ENCODE measurements around the gene AKIP1. TPM values are rescaled to one million over a fixed set of nuclear protein-coding genes. Genes with fewer than 3 reads are reported as not detected.

The AKIP1 gene
- total and polyA plus RNA-seq, 2 of the 8 experiments (the other 6 are each of a cell fraction or from before 2014, with no cell fraction given), result 17.8 to 29.6 TPM

- Histone ChIP-seq H3K4me1 (replicated peaks in 1 of 4; ENCODE audit: control insufficient read depth in 3 of 4, insufficient read depth in 4 of 4, low read length in 3 of 4) (no peaks in the 10 kb centered on the region), H4K20me1 (replicated peaks in 1 of 2; ENCODE audit: control insufficient read depth in 1 of 2, insufficient read depth in 2 of 2, low read length in 2 of 2) (no peaks in the 10 kb centered on the region), H3K27ac (ENCODE audit: low read depth, low read length) (no peak overlapping the region), H2BK5ac (ENCODE audit: low read depth, low read length) (no peak overlapping the region), H3K79me2 (ENCODE audit: control insufficient read depth in 1 of 2, insufficient read depth in 2 of 2, low read length in 2 of 2) (no peaks in the 10 kb centered on the region), H3K9me3 (ENCODE audit: insufficient read depth in 2 of 2, low read depth in 1 of 2, low read length in 1 of 2) (peaks cover 0 to 3% of the 10 kb centered on the region in 2 experiments; a peak in 1 of 4 replicates), H3K4ac (replicated peaks; ENCODE audit: insufficient read length, low read depth, low read length) (no peak overlapping the region), H3K79me1 (ENCODE audit: low read depth, low read length) (no peaks in the 10 kb centered on the region), H3K36me3 (ENCODE audit: control insufficient read depth in 2 of 4, insufficient read depth in 4 of 4, low read length in 3 of 4) (no peaks in the 10 kb centered on the region), H3K4me2 (ENCODE audit: insufficient read depth in 1 of 2, low read depth in 2 of 2, low read length in 2 of 2) (no peak overlapping the region), H3K9ac (replicated peaks in 1 of 4; ENCODE audit: extremely low read depth in 1 of 4, low read depth in 3 of 4, low read length in 3 of 4) (no peak overlapping the region), H3K18ac (ENCODE audit: extremely low read depth, low read length) (no peak overlapping the region), H2BK15ac (ENCODE audit: low read length) (no peak overlapping the region), H3K56ac (replicated peaks; ENCODE audit: insufficient read length, low read depth, low read length) (no peak overlapping the region), H4K91ac (replicated peaks; ENCODE audit: insufficient read length, low read length) (no peak overlapping the region), H2BK120ac (replicated peaks; ENCODE audit: low read depth, low read length) (no peak overlapping the region), H3K23me2 (ENCODE audit: low read depth, low read length) (no peaks in the 10 kb centered on the region), H4K8ac (ENCODE audit: extremely low read depth, insufficient read depth, low read length) (no peak overlapping the region), H3K27me3 (replicated peaks in 1 of 4; ENCODE audit: control insufficient read depth in 3 of 4, extremely low read depth in 1 of 4, insufficient read depth in 3 of 4, low read length in 3 of 4) (no peaks in the 10 kb centered on the region), H2BK20ac (ENCODE audit: low read length) (no peak overlapping the region), H2AFZ (ENCODE audit: low read length) (no peak overlapping the region), H3K4me3 (ENCODE audit: extremely low read depth in 1 of 4, insufficient read depth in 2 of 4, low read depth in 3 of 4, low read length in 4 of 4) (no peak overlapping the region), H3K23ac (ENCODE audit: insufficient read length) (no peak overlapping the region), H3K14ac (ENCODE audit: insufficient read length) (no peak overlapping the region), H2AK5ac (ENCODE audit: low read depth, low read length) (no peak overlapping the region), H4K5ac (ENCODE audit: insufficient read length, low read depth, low read length) (no peak overlapping the region), H2BK12ac (ENCODE audit: low read depth, low read length) (no peak overlapping the region)
- DNase-seq (ENCODE audit: low read depth in 1 of 2, low spot score in 2 of 2) (no peak), FAIRE-seq (no peak)
- POLR2A ChIA-PET (ENCODE audit: partially characterized antibody), result no interaction called here
- CTCF ChIA-PET (ENCODE audit: partially characterized antibody), result no interaction called here
- no peak for TF ChIP-seq KDM1A (IDR thresholded peaks at IDR 0.05; ENCODE audit: borderline replicate concordance, low read length)
- no peak for TF ChIP-seq USF2 (IDR thresholded peaks at IDR 0.05; ENCODE audit: low read length)
- TF ChIP-seq SP4 (IDR thresholded peaks at IDR 0.05; ENCODE audit: low read length), result no peak
- no peak for TF ChIP-seq RAD21 (IDR thresholded peaks at IDR 0.05 in 1 of 2, conservative IDR thresholded peaks at IDR 0.05 in 1 of 2; ENCODE audit: low read depth in 2 of 2, low read length in 2 of 2)
- TF ChIP-seq NRF1 (IDR thresholded peaks at IDR 0.05; ENCODE audit: low read depth, low read length), result no peak
- no peak for TF ChIP-seq SUZ12 (IDR thresholded peaks at IDR 0.05; ENCODE audit: low read length)
- TF ChIP-seq HDAC2 (IDR thresholded peaks at IDR 0.05; ENCODE audit: borderline replicate concordance in 1 of 2, low read depth in 2 of 2, low read length in 2 of 2), result no peak
- no peak for TF ChIP-seq JUND (IDR thresholded peaks at IDR 0.05; ENCODE audit: low read length)
- no peak for TF ChIP-seq RBBP5 (IDR thresholded peaks at IDR 0.05; ENCODE audit: borderline replicate concordance, low read depth, low read length)
- TF ChIP-seq SIN3A (conservative IDR thresholded peaks at IDR 0.05 in 1 of 2, IDR thresholded peaks at IDR 0.05 in 1 of 2; ENCODE audit: low read depth in 1 of 2, low read length in 2 of 2), result no peak
- TF ChIP-seq ATF2 (IDR thresholded peaks at IDR 0.05; ENCODE audit: low read length), result no peak
Measured at GRCh38 chr11:8899119-8899753, 11.8 kb upstream of the AKIP1 start.

All from H1 (cell line).